OCI-LY3 (cell line): ENCODE results near the gene MRPL39.

Experiments
- H2AFZ ChIP-seq: fragments of 200-600, 300-600 bp; shearing (Covaris generic); 2 replicates; pipeline ENCODE4 v1.6.0; 2014; ENCODE audit warnings: antibody characterized with exemption, low read depth, low read length
- H3K27ac ChIP-seq: fragments of 200-600, 300-600 bp; sonication (generic); 2 replicates; pipeline ENCODE4 v1.5.1; 2014; ENCODE audit warnings: mild to moderate bottlenecking, low read length, moderate library complexity, mixed read lengths
- H3K27me3 ChIP-seq: fragments of 200-600, 300-600 bp; sonication (generic); 2 replicates; pipeline ENCODE4 v1.6.1; 2014; ENCODE audit warnings: low read depth, low read length, mixed read lengths
- H3K36me3 ChIP-seq: fragments of 200-600, 300-600 bp; sonication (generic); replicated peaks from 2 replicates; pipeline ENCODE3; 2014; ENCODE audit warnings: low read depth, low read length, mixed read lengths
- H3K4me1 ChIP-seq: fragments of 300-600, 200-600 bp; sonication (generic); 2 replicates; pipeline ENCODE4 v1.6.1; 2014; ENCODE audit warnings: low read length, mixed read lengths
- H3K4me2 ChIP-seq: fragments of 200-600, 300-600 bp; sonication (generic); 2 replicates; pipeline ENCODE4 v1.6.1; 2014; ENCODE audit warnings: low read length, mixed read lengths
- H3K4me3 ChIP-seq: fragments of 300-600, 200-600 bp; sonication (generic); 2 replicates; pipeline ENCODE4 v1.5.1; 2014; ENCODE audit warnings: antibody characterized with exemption, mild to moderate bottlenecking, low read length, moderate library complexity
- H3K79me2 ChIP-seq: fragments of 300-600, 200-600 bp; shearing (Covaris generic); 2 replicates; pipeline ENCODE4 v1.6.1; 2014; ENCODE audit warnings: mild to moderate bottlenecking, low read length, mixed read lengths
- H3K9ac ChIP-seq: fragments of 300-600, 200-600 bp; shearing (Covaris generic); 2 replicates; pipeline ENCODE4 v1.6.0; 2014; ENCODE audit warnings: mild to moderate bottlenecking, low read length, moderate library complexity
- H3K9me3 ChIP-seq: fragments of 200-600, 300-600 bp; shearing (Covaris generic); 2 replicates; pipeline ENCODE4 v1.6.1; 2014; ENCODE audit warnings: low read length, mixed read lengths; ENCODE audit not compliant: insufficient read depth
- H4K20me1 ChIP-seq: fragments of 200-600, 300-600 bp; sonication (generic); 2 replicates; pipeline ENCODE4 v1.6.1; 2016; ENCODE audit warnings: low read length, mixed read lengths; ENCODE audit not compliant: insufficient read depth
- EZH2phosphoT487 ChIP-seq: fragments of 200-600 bp; shearing (Covaris generic); IDR thresholded peaks from 2 replicates; pipeline ENCODE4 v1.6.1; 2018; ENCODE audit warnings: antibody characterized with exemption, mixed run types, low read depth
- TF ChIP-seq, protein P1 (sequence below): fragments of 200-600, 300-600 bp; sonication (generic); IDR thresholded peaks from 2 replicates; pipeline ENCODE4 v1.5.1; 2014; ENCODE audit warnings: antibody characterized with exemption, low read length, low read depth

The MRPL39 gene

DNA sequence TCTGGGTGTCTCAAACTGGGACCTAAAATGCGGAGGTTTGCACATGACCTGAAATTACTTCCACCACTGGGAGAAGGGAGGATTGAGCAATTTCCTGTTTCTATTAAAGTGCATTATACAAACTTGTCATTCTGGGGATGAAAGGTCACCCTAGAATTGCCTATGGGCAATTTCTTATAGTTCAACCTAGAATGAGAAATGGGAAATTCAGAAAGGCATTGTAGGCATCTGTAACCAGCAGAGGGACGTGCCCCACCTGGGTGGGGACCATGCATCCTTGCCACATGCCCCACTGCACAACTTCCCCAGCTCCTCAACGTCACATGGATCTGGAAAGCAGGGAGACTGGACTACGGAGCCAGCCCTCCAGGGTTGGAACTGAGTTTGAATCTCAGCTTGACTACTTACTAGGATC lies 47.0 kb downstream of the MRPL39 start:
- H4K20me1 ChIP-seq: peaks cover 2% of the 10 kb centered on the region; the same call in 1 of the 2 replicates
- no peaks in the 10 kb centered on the region for H3K9me3 ChIP-seq
- peaks cover 64% of the 10 kb centered on the region for H3K79me2 ChIP-seq
- H3K4me1 ChIP-seq: peaks cover 21% of the 10 kb centered on the region
- peak overlapping the region; percentile 100 for H3K9ac ChIP-seq
- TF ChIP-seq EZH2phosphoT487: no peak
- TF ChIP-seq, protein P1, sequence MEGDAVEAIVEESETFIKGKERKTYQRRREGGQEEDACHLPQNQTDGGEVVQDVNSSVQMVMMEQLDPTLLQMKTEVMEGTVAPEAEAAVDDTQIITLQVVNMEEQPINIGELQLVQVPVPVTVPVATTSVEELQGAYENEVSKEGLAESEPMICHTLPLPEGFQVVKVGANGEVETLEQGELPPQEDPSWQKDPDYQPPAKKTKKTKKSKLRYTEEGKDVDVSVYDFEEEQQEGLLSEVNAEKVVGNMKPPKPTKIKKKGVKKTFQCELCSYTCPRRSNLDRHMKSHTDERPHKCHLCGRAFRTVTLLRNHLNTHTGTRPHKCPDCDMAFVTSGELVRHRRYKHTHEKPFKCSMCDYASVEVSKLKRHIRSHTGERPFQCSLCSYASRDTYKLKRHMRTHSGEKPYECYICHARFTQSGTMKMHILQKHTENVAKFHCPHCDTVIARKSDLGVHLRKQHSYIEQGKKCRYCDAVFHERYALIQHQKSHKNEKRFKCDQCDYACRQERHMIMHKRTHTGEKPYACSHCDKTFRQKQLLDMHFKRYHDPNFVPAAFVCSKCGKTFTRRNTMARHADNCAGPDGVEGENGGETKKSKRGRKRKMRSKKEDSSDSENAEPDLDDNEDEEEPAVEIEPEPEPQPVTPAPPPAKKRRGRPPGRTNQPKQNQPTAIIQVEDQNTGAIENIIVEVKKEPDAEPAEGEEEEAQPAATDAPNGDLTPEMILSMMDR: no peak
- peak overlapping the region; percentile 94 for H3K4me2 ChIP-seq
- H3K27me3 ChIP-seq: no peaks in the 10 kb centered on the region
- H2AFZ ChIP-seq: no peak overlapping the region
- peak overlapping the region; percentile 94 for H3K4me3 ChIP-seq
- peaks cover 32% of the 10 kb centered on the region for H3K36me3 ChIP-seq
- H3K27ac ChIP-seq: peak overlapping the region; percentile 98

DNA sequence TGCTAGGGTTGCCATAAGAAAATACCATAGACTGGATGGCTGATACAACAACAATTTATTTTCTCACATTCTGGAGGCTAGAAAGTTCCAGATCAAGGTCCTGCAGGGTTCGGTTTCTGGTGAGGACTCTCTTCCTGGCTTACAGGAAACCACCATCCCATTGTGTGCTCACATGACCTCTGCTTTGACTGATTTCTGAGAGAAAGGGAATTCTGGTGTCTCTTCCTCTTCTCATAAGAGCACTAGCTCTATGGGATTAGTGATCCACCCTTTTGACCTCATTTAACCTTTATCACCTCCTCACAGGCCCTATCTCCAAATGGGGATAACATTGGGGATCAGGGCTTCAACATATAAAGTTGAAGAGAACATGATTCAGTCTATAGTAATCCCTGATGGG lies 47.5 kb downstream of the MRPL39 start:
- Histone ChIP-seq H3K27ac (peak overlapping the region; percentile 98), H3K36me3 (peaks cover 27% of the 10 kb centered on the region), H3K4me2 (peak overlapping the region; percentile 94), H3K9me3 (no peaks in the 10 kb centered on the region), H3K79me2 (peaks cover 59% of the 10 kb centered on the region), H3K27me3 (no peaks in the 10 kb centered on the region), H3K4me3 (peak overlapping the region; percentile 94; the same call in 1 of the 2 replicates), H3K9ac (peak overlapping the region; percentile 100; the same call in 1 of the 2 replicates), H2AFZ (no peak overlapping the region), H4K20me1 (no peaks in the 10 kb centered on the region), H3K4me1 (peaks cover 19% of the 10 kb centered on the region)
- TF ChIP-seq, protein P1: no peak
- no peak for TF ChIP-seq EZH2phosphoT487

DNA sequence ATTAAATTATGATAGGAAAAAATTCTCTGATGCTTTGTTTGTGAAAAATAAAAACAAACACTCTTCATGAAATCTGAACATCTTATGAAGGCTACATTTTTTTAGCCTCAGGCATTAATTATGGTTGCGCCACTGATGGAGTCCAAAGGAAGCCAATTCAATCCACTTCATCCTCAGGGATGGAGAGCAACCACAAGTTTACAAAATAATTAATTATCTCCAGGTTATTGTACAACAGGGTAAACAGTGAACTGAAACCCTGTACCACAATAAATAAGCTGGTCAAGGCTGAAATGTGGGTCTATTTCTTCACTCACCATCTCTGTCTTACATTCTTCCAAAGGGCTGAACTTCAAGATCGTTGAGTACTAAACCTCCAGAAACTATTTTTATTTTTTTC lies 49.2 kb downstream of the MRPL39 start:
- H3K36me3 ChIP-seq: peaks cover 11% of the 10 kb centered on the region
- no peak overlapping the region for H3K27ac ChIP-seq
- H3K4me2 ChIP-seq: no peak overlapping the region
- no peaks in the 10 kb centered on the region for H4K20me1 ChIP-seq
- H3K79me2 ChIP-seq: peaks cover 42% of the 10 kb centered on the region
- H3K9me3 ChIP-seq: no peaks in the 10 kb centered on the region
- no peak overlapping the region for H3K4me3 ChIP-seq
- H2AFZ ChIP-seq: no peak overlapping the region
- peaks cover 19% of the 10 kb centered on the region for H3K4me1 ChIP-seq
- H3K9ac ChIP-seq: no peak overlapping the region
- no peaks in the 10 kb centered on the region for H3K27me3 ChIP-seq
- no peak for TF ChIP-seq EZH2phosphoT487
- TF ChIP-seq, protein P1: no peak

DNA sequence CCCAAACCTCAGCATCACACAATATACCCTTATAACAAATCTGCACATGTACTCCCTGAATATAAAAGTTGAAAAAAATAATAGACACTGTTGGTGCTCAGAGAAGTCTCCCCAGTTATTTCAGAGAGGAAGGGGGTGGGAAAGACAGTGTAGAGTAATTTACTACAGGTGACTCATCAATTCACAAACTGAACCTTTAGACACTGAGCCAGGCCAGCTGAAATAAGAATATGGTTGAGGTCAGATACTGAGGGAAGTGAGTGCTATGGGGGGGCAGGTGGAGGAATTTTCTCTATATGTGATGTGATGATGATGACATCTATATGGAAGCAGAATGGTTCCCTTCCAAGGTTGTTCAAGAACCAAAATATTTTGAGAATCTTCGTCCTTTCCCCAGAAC lies 50.1 kb downstream of the MRPL39 start:
- no peaks in the 10 kb centered on the region for H3K9me3 ChIP-seq
- no peak overlapping the region for H2AFZ ChIP-seq
- peaks cover 1% of the 10 kb centered on the region for H3K36me3 ChIP-seq
- H3K27me3 ChIP-seq: no peaks in the 10 kb centered on the region
- no peak overlapping the region for H3K27ac ChIP-seq
- no peak overlapping the region for H3K4me3 ChIP-seq
- peaks cover 19% of the 10 kb centered on the region for H3K4me1 ChIP-seq
- peaks cover 33% of the 10 kb centered on the region for H3K79me2 ChIP-seq
- no peaks in the 10 kb centered on the region for H4K20me1 ChIP-seq
- TF ChIP-seq, protein P1: no peak
- TF ChIP-seq EZH2phosphoT487: no peak
- no peak overlapping the region for H3K9ac ChIP-seq
- no peak overlapping the region for H3K4me2 ChIP-seq
